ENCODE measurements around the gene PRKCA. TPM values are rescaled to one million over a fixed set of nuclear protein-coding genes. Genes with fewer than 3 reads are reported as not detected.

The PRKCA gene
- total RNA-seq, 1 experiment from 2014 or later = 22.6 TPM

DNA sequence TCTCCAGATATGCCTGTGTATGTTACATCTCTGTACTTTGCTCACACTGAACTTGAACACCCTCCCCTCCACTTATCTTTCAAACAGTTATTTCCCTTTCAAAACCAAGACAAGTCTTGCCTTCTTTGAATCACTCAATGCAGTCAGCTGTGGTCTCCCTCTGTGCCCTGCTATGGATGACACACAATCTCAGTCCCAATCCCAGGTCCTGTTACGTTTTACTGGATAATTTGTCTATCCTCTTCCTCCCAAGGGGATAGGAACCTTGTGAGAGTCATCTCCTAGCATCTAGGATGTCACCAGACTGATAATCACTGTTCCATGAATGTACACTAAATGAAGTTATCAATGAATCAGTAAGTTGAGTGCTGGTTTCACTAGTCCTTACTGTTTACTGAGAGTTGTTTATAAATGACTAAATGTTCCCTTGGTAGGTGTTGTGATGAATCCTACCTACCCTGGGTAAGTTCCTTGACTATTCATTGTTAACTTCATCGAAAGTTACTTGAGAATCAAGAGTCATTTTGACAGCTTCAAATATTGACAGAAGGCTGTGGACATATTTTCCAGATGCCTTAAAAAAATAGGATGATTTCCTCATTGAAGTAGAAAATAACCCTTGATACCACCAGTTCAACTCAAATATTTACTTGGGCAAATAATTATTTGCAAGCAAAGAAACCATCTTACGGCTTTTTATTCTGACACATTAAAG is 244.9 kb downstream of the PRKCA start:
- peak; percentile 41 for ATAC-seq
- Histone ChIP-seq H3K27ac (ENCODE audit: low read length) (peak overlapping the region; percentile 98), H4K20me1 (ENCODE audit: low read length) (no peaks in the 10 kb centered on the region), H3K4me2 (ENCODE audit: low read length) (peak overlapping the region; percentile 73), H3K36me3 (ENCODE audit: low read depth, low read length) (peaks cover 3% of the 10 kb centered on the region; the same call in 1 of the 2 replicates), H3K9me2 (replicated peaks; ENCODE audit: low read length) (no peaks in the 10 kb centered on the region), H3K9ac (ENCODE audit: low read length) (peak overlapping the region; percentile 81), H3K4me1 (ENCODE audit: insufficient read depth, low read length) (peaks cover 82% of the 10 kb centered on the region), H3K79me2 (ENCODE audit: low read length) (peaks cover 53% of the 10 kb centered on the region), H3K4me3 (ENCODE audit: low read length) (0 out of 2 replicates have a peak overlapping the region, but pooled peaks have one; percentile 15), H2AFZ (ENCODE audit: low read length) (no peak overlapping the region), H3F3A (ENCODE audit: low read length, unreplicated experiment) (peaks cover 30% of the 10 kb centered on the region), H3K27me3 (ENCODE audit: low read length) (no peaks in the 10 kb centered on the region), H3K9me3 (ENCODE audit: low read length) (no peaks in the 10 kb centered on the region)
- no peak for TF ChIP-seq EZH2phosphoT487 (IDR thresholded peaks at IDR 0.05; ENCODE audit: borderline replicate concordance, low read length)
- TF ChIP-seq EZH2 (IDR thresholded peaks at IDR 0.05; ENCODE audit: low read length, unreplicated experiment) = no peak
- TF ChIP-seq, protein P1, sequence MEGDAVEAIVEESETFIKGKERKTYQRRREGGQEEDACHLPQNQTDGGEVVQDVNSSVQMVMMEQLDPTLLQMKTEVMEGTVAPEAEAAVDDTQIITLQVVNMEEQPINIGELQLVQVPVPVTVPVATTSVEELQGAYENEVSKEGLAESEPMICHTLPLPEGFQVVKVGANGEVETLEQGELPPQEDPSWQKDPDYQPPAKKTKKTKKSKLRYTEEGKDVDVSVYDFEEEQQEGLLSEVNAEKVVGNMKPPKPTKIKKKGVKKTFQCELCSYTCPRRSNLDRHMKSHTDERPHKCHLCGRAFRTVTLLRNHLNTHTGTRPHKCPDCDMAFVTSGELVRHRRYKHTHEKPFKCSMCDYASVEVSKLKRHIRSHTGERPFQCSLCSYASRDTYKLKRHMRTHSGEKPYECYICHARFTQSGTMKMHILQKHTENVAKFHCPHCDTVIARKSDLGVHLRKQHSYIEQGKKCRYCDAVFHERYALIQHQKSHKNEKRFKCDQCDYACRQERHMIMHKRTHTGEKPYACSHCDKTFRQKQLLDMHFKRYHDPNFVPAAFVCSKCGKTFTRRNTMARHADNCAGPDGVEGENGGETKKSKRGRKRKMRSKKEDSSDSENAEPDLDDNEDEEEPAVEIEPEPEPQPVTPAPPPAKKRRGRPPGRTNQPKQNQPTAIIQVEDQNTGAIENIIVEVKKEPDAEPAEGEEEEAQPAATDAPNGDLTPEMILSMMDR (conservative IDR thresholded peaks at IDR 0.05; ENCODE audit: low read depth, low read length) = no peak
- ChIA-PET POLR2A (ENCODE audit: unreplicated experiment) (interaction anchor here (0.5 to 1.0 kb wide), 2 partner anchors 10 to 38 kb away, joined by 10 to 16 read pairs; no protein-coding TSS in a partner anchor), CTCF (interaction anchor here (0.6 to 1.1 kb wide), 2 partner anchors 24 to 39 kb away, joined by 3 read pairs; no protein-coding TSS in a partner anchor)
- peak; percentile 85 for DNase-seq
- BruUV-seq (replicated peaks) = no TSS peak
- intact Hi-C loops (cut with micrococcal nuclease) = loop anchor here (1.0 to 10.0 kb wide), 5 partner anchors 20 to 243 kb away; partner anchors contain the start of gene PRKCA

DNA sequence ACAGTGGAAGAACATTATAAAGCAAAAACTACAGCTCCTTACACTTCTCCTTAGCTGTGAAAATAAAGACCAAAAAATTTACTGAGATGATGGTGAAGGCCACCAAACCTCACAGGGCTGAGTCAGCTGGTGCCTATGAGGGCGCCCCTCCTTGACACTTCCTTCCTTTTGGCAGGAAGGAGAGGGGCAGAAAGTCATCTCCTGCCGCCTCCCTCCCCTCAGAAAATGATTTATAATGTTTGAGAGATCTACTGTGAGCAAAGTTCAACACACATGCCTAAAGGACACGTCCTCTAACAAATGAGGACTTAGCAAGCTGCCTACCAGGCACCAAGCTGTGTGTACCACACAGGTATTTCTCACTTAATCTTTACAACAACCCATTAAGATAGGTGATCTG is 245.7 kb downstream of the PRKCA start:
- POLR2A ChIA-PET (ENCODE audit: unreplicated experiment) = interaction anchor here (0.5 to 1.0 kb wide), 3 partner anchors 18 to 989 kb away, joined by 3 to 10 read pairs (median 3); no protein-coding TSS in a partner anchor
- CTCF ChIA-PET = interaction anchor here (0.6 to 1.1 kb wide), 2 partner anchors 25 to 40 kb away, joined by 3 read pairs; no protein-coding TSS in a partner anchor
- BruUV-seq (replicated peaks) = no TSS peak
- no peak for TF ChIP-seq EZH2 (IDR thresholded peaks at IDR 0.05; ENCODE audit: low read length, unreplicated experiment)
- TF ChIP-seq, protein P1 (conservative IDR thresholded peaks at IDR 0.05; ENCODE audit: low read depth, low read length) = no peak
- TF ChIP-seq EZH2phosphoT487 (IDR thresholded peaks at IDR 0.05; ENCODE audit: borderline replicate concordance, low read length) = no peak
- Histone ChIP-seq H3K27me3 (ENCODE audit: low read length) (no peaks in the 10 kb centered on the region), H3K4me3 (ENCODE audit: low read length) (peak overlapping the region; percentile 15; the same call in 1 of the 2 replicates), H2AFZ (ENCODE audit: low read length) (no peak overlapping the region), H3K36me3 (ENCODE audit: low read depth, low read length) (peaks cover 3% of the 10 kb centered on the region; the same call in 1 of the 2 replicates), H3K27ac (ENCODE audit: low read length) (peak overlapping the region; percentile 98), H3K9me2 (replicated peaks; ENCODE audit: low read length) (no peaks in the 10 kb centered on the region), H3K79me2 (ENCODE audit: low read length) (peaks cover 59% of the 10 kb centered on the region), H4K20me1 (ENCODE audit: low read length) (no peaks in the 10 kb centered on the region), H3F3A (ENCODE audit: low read length, unreplicated experiment) (peaks cover 25% of the 10 kb centered on the region), H3K4me1 (ENCODE audit: insufficient read depth, low read length) (peaks cover 76% of the 10 kb centered on the region), H3K9ac (ENCODE audit: low read length) (peak overlapping the region; percentile 81), H3K9me3 (ENCODE audit: low read length) (no peaks in the 10 kb centered on the region), H3K4me2 (ENCODE audit: low read length) (peak overlapping the region; percentile 73)
- DNase-seq (peak; percentile 85), ATAC-seq (peak; percentile 49)
- intact Hi-C loops (cut with micrococcal nuclease) = loop anchor here (10.0 kb wide), 1 partner anchor 243 kb away; the partner anchor contains the start of gene PRKCA
